DOHH2 (cell line): ENCODE data around the gene PYGM.

Experiments
- H3F3A ChIP-seq: fragments of 200-600 bp; sonication (generic), shearing (Covaris generic); 2 replicates; pipeline ENCODE4 v1.6.0; 2016; ENCODE audit warnings: antibody characterized with exemption, mild to moderate bottlenecking; ENCODE audit not compliant: control insufficient read depth, insufficient read depth
- H3K27ac ChIP-seq: fragments of 200-600 bp; sonication (generic); 2 replicates; pipeline ENCODE4 v1.5.1; 2014; ENCODE audit warnings: low read depth, mild to moderate bottlenecking, low read length, moderate library complexity
- H3K27me3 ChIP-seq: fragments of 200-600 bp; sonication (generic); 2 replicates; pipeline ENCODE4 v1.6.1; 2014; ENCODE audit warnings: mild to moderate bottlenecking, low read length, mixed read lengths; ENCODE audit not compliant: control insufficient read depth
- H3K36me3 ChIP-seq: fragments of 200-600 bp; sonication (generic); 2 replicates; pipeline ENCODE4 v1.6.1; 2014; ENCODE audit warnings: mild to moderate bottlenecking, low read length, moderate library complexity, mixed read lengths; ENCODE audit not compliant: control insufficient read depth
- H3K4me1 ChIP-seq: fragments of 200-600 bp; sonication (generic); 2 replicates; pipeline ENCODE4 v1.6.1; 2014; ENCODE audit warnings: mild to moderate bottlenecking, low read length, mixed read lengths; ENCODE audit not compliant: control insufficient read depth
- H3K4me2 ChIP-seq: fragments of 200-600 bp; sonication (generic); 2 replicates; pipeline ENCODE4 v1.6.0; 2014; ENCODE audit warnings: mild to moderate bottlenecking, low read length, moderate library complexity
- H3K4me3 ChIP-seq: fragments of 200-600 bp; sonication (generic); 2 replicates; pipeline ENCODE4 v1.5.1; 2014; ENCODE audit warnings: mild to moderate bottlenecking, low read length, mixed read lengths
- H3K79me2 ChIP-seq: fragments of 200-600 bp; sonication (generic); 2 replicates; pipeline ENCODE4 v1.6.1; 2014; ENCODE audit warnings: mild to moderate bottlenecking, low read length, mixed read lengths; ENCODE audit not compliant: control insufficient read depth
- H3K9me2 ChIP-seq: fragments of 200-600 bp; sonication (generic); replicated peaks from 2 replicates; pipeline ENCODE4 v1.6.1; 2014; ENCODE audit warnings: mild to moderate bottlenecking, low read length, mixed read lengths; ENCODE audit not compliant: control insufficient read depth
- H3K9me3 ChIP-seq: fragments of 200-600 bp; sonication (generic); 2 replicates; pipeline ENCODE4 v1.6.1; 2014; ENCODE audit warnings: antibody characterized with exemption, low read length, mixed read lengths; ENCODE audit not compliant: control insufficient read depth, insufficient read depth
- H4K20me1 ChIP-seq: fragments of 200-600 bp; sonication (generic); 2 replicates; pipeline ENCODE4 v1.6.0; 2014; ENCODE audit warnings: low read depth, mild to moderate bottlenecking, antibody characterized with exemption, low read length, moderate library complexity; ENCODE audit not compliant: control insufficient read depth, insufficient read depth
- CTCF ChIP-seq: fragments of 200-600 bp; sonication (generic); IDR thresholded peaks from one replicate; pipeline ENCODE4 v1.5.1; 2014; ENCODE audit warnings: antibody characterized with exemption, mild to moderate bottlenecking, low read depth, low read length; ENCODE audit not compliant: poor library complexity, severe bottlenecking
- EZH2phosphoT487 ChIP-seq: fragments of 200-600 bp; sonication (generic); IDR thresholded peaks from 2 replicates; pipeline ENCODE4 v1.6.1; 2017; ENCODE audit warnings: borderline replicate concordance, mild to moderate bottlenecking, antibody characterized with exemption, low read length, moderate library complexity, mixed read lengths

The PYGM gene

DNA sequence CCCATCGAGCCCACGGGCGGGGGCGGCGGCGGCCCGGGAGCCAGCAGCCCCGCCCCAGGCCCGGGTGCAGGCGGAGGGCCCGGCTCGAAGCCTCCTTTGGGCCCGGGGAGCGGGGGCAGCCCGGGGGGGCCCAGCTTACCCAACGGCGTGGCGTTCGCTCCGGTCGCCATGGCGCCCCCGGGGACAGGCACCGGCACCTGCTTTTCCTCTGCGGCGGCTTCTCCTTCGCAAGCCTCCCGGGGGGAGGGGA lies 18.4 kb upstream of the PYGM start:
- Histone ChIP-seq H3K4me3 (peak overlapping the region; percentile 77), H3K79me2 (peaks cover 60% of the 10 kb centered on the region), H3K4me2 (peak overlapping the region; percentile 50), H3K9me2 (no peaks in the 10 kb centered on the region), H3K36me3 (peaks cover 59% of the 10 kb centered on the region), H3K27ac (peak overlapping the region; percentile 92), H3K4me1 (peaks cover 72% of the 10 kb centered on the region), H4K20me1 (peaks cover 32% of the 10 kb centered on the region), H3K9me3 (no peaks in the 10 kb centered on the region), H3F3A (peaks cover 58% of the 10 kb centered on the region), H3K27me3 (no peaks in the 10 kb centered on the region)
- no peak for TF ChIP-seq CTCF
- no peak for TF ChIP-seq EZH2phosphoT487

DNA sequence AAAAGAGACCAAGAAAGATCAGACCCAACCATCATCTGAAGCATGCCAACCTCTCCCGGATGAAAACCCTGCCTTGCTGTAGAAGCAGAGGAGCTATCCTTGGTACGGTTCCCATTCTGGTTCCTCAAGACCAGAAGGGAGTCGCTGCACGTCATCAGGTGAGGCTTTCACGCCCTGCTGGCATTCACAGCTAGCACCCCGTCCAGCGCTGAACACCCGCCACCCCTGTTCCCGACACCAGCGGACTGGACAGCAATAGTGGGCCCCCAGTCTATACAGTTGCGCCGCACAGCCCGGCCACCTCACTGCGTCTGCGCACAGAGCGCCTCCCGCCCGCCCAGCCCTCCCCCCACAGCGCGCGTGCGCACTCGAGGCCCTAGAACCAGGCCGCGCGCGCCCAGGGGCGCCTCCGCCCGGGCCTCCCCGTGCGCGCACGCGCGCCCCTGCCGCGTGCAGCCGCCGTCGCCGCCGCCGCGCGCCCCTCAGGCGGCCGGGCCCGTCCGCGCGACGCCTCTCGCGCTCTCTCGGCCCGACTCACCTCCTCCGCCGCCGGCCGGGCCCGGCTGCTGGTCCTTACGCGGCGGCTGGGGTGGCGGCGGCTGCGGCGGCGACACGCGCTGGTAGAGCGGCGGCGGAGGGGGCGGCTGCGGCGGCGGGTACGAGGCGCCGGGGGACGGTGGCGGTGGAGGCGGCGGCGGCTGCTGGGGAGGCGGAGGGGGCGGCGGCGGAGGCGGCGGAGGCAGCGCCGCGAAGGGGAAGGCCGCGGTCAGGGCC lies 17.9 kb upstream of the PYGM start:
- Histone ChIP-seq H4K20me1 (peaks cover 32% of the 10 kb centered on the region), H3K4me3 (peak overlapping the region; percentile 96), H3K9me2 (no peaks in the 10 kb centered on the region), H3K79me2 (peaks cover 65% of the 10 kb centered on the region), H3K4me2 (peak overlapping the region; percentile 85), H3K9me3 (no peaks in the 10 kb centered on the region), H3K4me1 (peaks cover 72% of the 10 kb centered on the region), H3K27ac (peak overlapping the region; percentile 92), H3K27me3 (no peaks in the 10 kb centered on the region), H3F3A (peaks cover 63% of the 10 kb centered on the region), H3K36me3 (peaks cover 65% of the 10 kb centered on the region)
- TF ChIP-seq CTCF (no peak), EZH2phosphoT487 (no peak)

GRCh38 chr11:64776875-64777274 lies 17.1 kb upstream of the PYGM start:
- Histone ChIP-seq H3K79me2 (peaks cover 73% of the 10 kb centered on the region), H3K27me3 (no peaks in the 10 kb centered on the region), H3K4me3 (peak overlapping the region; percentile 96), H4K20me1 (peaks cover 34% of the 10 kb centered on the region), H3F3A (peaks cover 67% of the 10 kb centered on the region), H3K36me3 (peaks cover 72% of the 10 kb centered on the region), H3K4me1 (peaks cover 72% of the 10 kb centered on the region), H3K9me3 (no peaks in the 10 kb centered on the region), H3K9me2 (no peaks in the 10 kb centered on the region), H3K27ac (peak overlapping the region; percentile 86), H3K4me2 (peak overlapping the region; percentile 85)
- TF ChIP-seq CTCF = no peak
- TF ChIP-seq EZH2phosphoT487 = no peak
